H1 (cell line): ENCODE results near the gene TMEM154. TPM values are rescaled to one million over a fixed set of nuclear protein-coding genes. Genes with fewer than 3 reads are reported as not detected.

ENCODE experiments used
- CTCF ChIA-PET: fragments of 300-600 bp; sonication (Branson Sonifier 250); formaldehyde crosslinking; loops from one replicate; lab custom pipeline; 2021; ENCODE audit not compliant: partially characterized antibody; lab: Charles Lee
- POLR2A ChIA-PET: fragments of 300-600 bp; sonication (Branson Sonifier 250); formaldehyde crosslinking; loops from one replicate; lab custom pipeline; 2021; ENCODE audit warnings: inconsistent platforms; ENCODE audit not compliant: partially characterized antibody; lab: Charles Lee
- DNase-seq, 2 experiments: peaks; one replicate each; pipeline versions ENCODE4 v3.0.0 to v3.0.0-alpha.2; 2010 to 2022; ENCODE audit warnings: low spot score in 2 of 2, low read depth in 1 of 2, mixed read lengths in 1 of 2
- FAIRE-seq: peaks from 2 replicates; lab custom pipeline; 2011; peaks lifted over from hg19 to GRCh38; lab: Jason Lieb, UNC
- H2AFZ ChIP-seq: 2 replicates; pipeline ENCODE4 v1.8.1; 2012; ENCODE audit warnings: low read length, inconsistent platforms
- H2AK5ac ChIP-seq: 2 replicates; pipeline ENCODE4 v1.6.1; 2013; ENCODE audit warnings: low read depth, low read length
- H2BK120ac ChIP-seq: replicated peaks from 2 replicates; pipeline ENCODE3; 2013; ENCODE audit warnings: low read depth, low read length, inconsistent platforms
- H2BK12ac ChIP-seq: 2 replicates; pipeline ENCODE4 v1.6.1; 2013; ENCODE audit warnings: low read depth, low read length
- H2BK15ac ChIP-seq: 2 replicates; pipeline ENCODE4 v1.6.1; 2013; ENCODE audit warnings: low read length
- H2BK20ac ChIP-seq: 2 replicates; pipeline ENCODE4 v1.6.1; 2013; ENCODE audit warnings: low read length
- H2BK5ac ChIP-seq: 2 replicates; pipeline ENCODE4 v1.6.1; 2013; ENCODE audit warnings: low read depth, low read length
- H3K14ac ChIP-seq: 2 replicates; pipeline ENCODE4 v1.6.1; 2013; ENCODE audit warnings: inconsistent platforms; ENCODE audit not compliant: insufficient read length
- H3K18ac ChIP-seq: 2 replicates; pipeline ENCODE4 v1.6.1; 2013; ENCODE audit warnings: low read length; ENCODE audit errors: extremely low read depth
- H3K23ac ChIP-seq: 2 replicates; pipeline ENCODE4 v1.6.1; 2013; ENCODE audit warnings: inconsistent platforms; ENCODE audit not compliant: insufficient read length
- H3K23me2 ChIP-seq: 2 replicates; pipeline ENCODE4 v1.6.1; 2013; ENCODE audit warnings: low read depth, low read length
- H3K27ac ChIP-seq: 2 replicates; pipeline ENCODE4 v1.6.1; 2011; ENCODE audit warnings: low read depth, low read length, inconsistent platforms
- H3K27me3 ChIP-seq, 4 experiments: replicated peaks in 1 of 4; 1 replicate in 1 of 4; 2 replicates in 3 of 4; pipeline versions ENCODE4 v1.6.1 to v1.8.1; 2011 to 2013; ENCODE audit warnings: low read length in 3 of 4, mild to moderate bottlenecking in 3 of 4, inconsistent platforms in 2 of 4, mixed read lengths in 2 of 4, moderate library complexity in 1 of 4; ENCODE audit not compliant: control insufficient read depth in 3 of 4, insufficient read depth in 3 of 4; ENCODE audit errors: extremely low read depth in 1 of 4
- H3K36me3 ChIP-seq, 4 experiments: 2 replicates each; pipeline versions ENCODE4 v1.6.1 to v1.8.1; 2011 to 2013; ENCODE audit warnings: mild to moderate bottlenecking in 4 of 4, low read length in 3 of 4, moderate library complexity in 2 of 4, control low read depth in 1 of 4, inconsistent platforms in 1 of 4; ENCODE audit not compliant: insufficient read depth in 4 of 4, control insufficient read depth in 2 of 4
- H3K4ac ChIP-seq: replicated peaks from 2 replicates; pipeline ENCODE3; 2013; ENCODE audit warnings: low read length, low read depth, mixed read lengths, inconsistent platforms; ENCODE audit not compliant: insufficient read length
- H3K4me1 ChIP-seq, 4 experiments: replicated peaks in 1 of 4; 1 replicate in 1 of 4; 2 replicates in 3 of 4; pipeline versions ENCODE4 v1.6.1 to v1.8.1; 2011 to 2013; ENCODE audit warnings: low read length in 3 of 4, inconsistent platforms in 2 of 4, mixed read lengths in 1 of 4; ENCODE audit not compliant: insufficient read depth in 4 of 4, control insufficient read depth in 3 of 4
- H3K4me2 ChIP-seq, 2 experiments: 2 replicates each; pipeline versions ENCODE4 v1.6.1 to v1.8.1; 2011 to 2013; ENCODE audit warnings: low read depth in 2 of 2, low read length in 2 of 2, control low read depth in 1 of 2, inconsistent platforms in 1 of 2, mild to moderate bottlenecking in 1 of 2; ENCODE audit not compliant: insufficient read depth in 1 of 2
- H3K4me3 ChIP-seq, 4 experiments: fragments of 200-600, 300-600 bp in 1 of 4; sonication (generic), shearing (Covaris generic), sonication (Bioruptor Twin) in 1 of 4; 2 replicates each; pipeline versions ENCODE4 v1.5.1 to v1.8.1; 2011 to 2016; ENCODE audit warnings: low read length in 4 of 4, low read depth in 3 of 4, control low read depth in 2 of 4, inconsistent platforms in 2 of 4, mild to moderate bottlenecking in 2 of 4, mixed read lengths in 1 of 4, moderate library complexity in 1 of 4; ENCODE audit not compliant: insufficient read depth in 2 of 4; ENCODE audit errors: extremely low read depth in 1 of 4
- H3K56ac ChIP-seq: replicated peaks from 2 replicates; pipeline ENCODE3; 2013; ENCODE audit warnings: low read depth, mild to moderate bottlenecking, mixed read lengths, low read length, inconsistent platforms; ENCODE audit not compliant: insufficient read length
- H3K79me1 ChIP-seq: 2 replicates; pipeline ENCODE4 v1.6.1; 2013; ENCODE audit warnings: low read depth, low read length, control low read depth
- H3K79me2 ChIP-seq, 2 experiments: 2 replicates each; pipeline versions ENCODE4 v1.6.1 to v1.8.1; 2012 to 2013; ENCODE audit warnings: low read length in 2 of 2, mild to moderate bottlenecking in 2 of 2, inconsistent platforms in 1 of 2; ENCODE audit not compliant: insufficient read depth in 2 of 2, control insufficient read depth in 1 of 2
- H3K9ac ChIP-seq, 4 experiments: replicated peaks in 1 of 4; 1 replicate in 1 of 4; 2 replicates in 3 of 4; pipeline versions ENCODE4 v1.6.1 to v1.8.1; 2011 to 2013; ENCODE audit warnings: low read depth in 3 of 4, low read length in 3 of 4, control low read depth in 2 of 4, mild to moderate bottlenecking in 2 of 4, moderate library complexity in 2 of 4, inconsistent platforms in 1 of 4; ENCODE audit errors: extremely low read depth in 1 of 4
- H3K9me3 ChIP-seq, 2 experiments: 2 replicates each; pipeline versions ENCODE4 v1.6.1 to v1.8.1; 2012 to 2013; ENCODE audit warnings: mild to moderate bottlenecking in 2 of 2, moderate library complexity in 2 of 2, control low read depth in 1 of 2, inconsistent platforms in 1 of 2, low read depth in 1 of 2, low read length in 1 of 2, mixed read lengths in 1 of 2; ENCODE audit not compliant: insufficient read depth in 2 of 2
- H4K20me1 ChIP-seq, 2 experiments: replicated peaks in 1 of 2; 2 replicates each; pipeline versions ENCODE3 to v1.8.1; 2011 to 2013; ENCODE audit warnings: inconsistent platforms in 2 of 2, low read length in 2 of 2, mild to moderate bottlenecking in 1 of 2; ENCODE audit not compliant: insufficient read depth in 2 of 2, control insufficient read depth in 1 of 2
- H4K5ac ChIP-seq: 2 replicates; pipeline ENCODE4 v1.6.1; 2013; ENCODE audit warnings: low read length, low read depth, mixed read lengths, inconsistent platforms; ENCODE audit not compliant: insufficient read length
- H4K8ac ChIP-seq: 2 replicates; pipeline ENCODE4 v1.8.0; 2013; ENCODE audit warnings: mild to moderate bottlenecking, moderate library complexity, low read length, inconsistent platforms; ENCODE audit not compliant: insufficient read depth; ENCODE audit errors: extremely low read depth
- H4K91ac ChIP-seq: replicated peaks from 2 replicates; pipeline ENCODE3; 2013; ENCODE audit warnings: low read length, mixed read lengths, inconsistent platforms; ENCODE audit not compliant: insufficient read length
- ATF3 ChIP-seq: IDR thresholded peaks from 2 replicates; pipeline ENCODE4 v1.6.1; 2011; ENCODE audit warnings: low read depth, mild to moderate bottlenecking, low read length; ENCODE audit not compliant: insufficient read depth
- BACH1 ChIP-seq: IDR thresholded peaks from 2 replicates; pipeline ENCODE4 v1.6.1; 2012; ENCODE audit warnings: low read length, improper control_type of control experiment
- BCL11A ChIP-seq, 2 experiments: IDR thresholded peaks; one replicate each; pipeline ENCODE4 v1.6.1; 2011; ENCODE audit warnings: low read depth in 2 of 2, low read length in 2 of 2, mild to moderate bottlenecking in 2 of 2
- CBX8 ChIP-seq: fragments of 300-800, 300-1000 bp; sonication (generic); IDR thresholded peaks from 2 replicates; pipeline ENCODE4 v1.7.1; 2016; ENCODE audit warnings: low read depth, low read length, borderline replicate concordance
- CEBPB ChIP-seq: IDR thresholded peaks from 2 replicates; pipeline ENCODE4 v1.6.1; 2012; ENCODE audit warnings: low read depth, low read length
- EGR1 ChIP-seq: IDR thresholded peaks from 2 replicates; pipeline ENCODE4 v1.6.1; 2011; ENCODE audit warnings: low read depth, low read length, borderline replicate concordance
- FOSL1 ChIP-seq: IDR thresholded peaks from 2 replicates; pipeline ENCODE4 v1.6.1; 2011; ENCODE audit warnings: mild to moderate bottlenecking, low read depth, low read length, moderate library complexity; ENCODE audit not compliant: insufficient read depth
- GABPA ChIP-seq: IDR thresholded peaks from 2 replicates; pipeline ENCODE4 v1.6.1; 2011; ENCODE audit warnings: mild to moderate bottlenecking, low read length, moderate library complexity, borderline replicate concordance; ENCODE audit not compliant: insufficient read depth
- MAX ChIP-seq: IDR thresholded peaks from 2 replicates; pipeline ENCODE4 v1.6.1; 2012; ENCODE audit warnings: inconsistent platforms
- RFX5 ChIP-seq: IDR thresholded peaks from 2 replicates; pipeline ENCODE4 v1.6.1; 2011; ENCODE audit warnings: low read depth, low read length, improper control_type of control experiment, borderline replicate concordance
- USF2 ChIP-seq: IDR thresholded peaks from 2 replicates; pipeline ENCODE4 v1.6.1; 2011; ENCODE audit warnings: low read length, improper control_type of control experiment
- WGBS, 2 experiments: shearing (Covaris generic) in 1 of 2; methylation state at CpG; one replicate each; pipeline versions ENCODE4 v1.1.6 to v1.1.7; 2013 to 2015; ENCODE audit warnings: low lambda C conversion rate in 2 of 2, mixed read lengths in 2 of 2, inconsistent platforms in 1 of 2, low coverage in 1 of 2, missing lambda C conversion rate in 1 of 2; ENCODE audit not compliant: insufficient replicate concordance in 2 of 2, insufficient coverage in 1 of 2, insufficient read length in 1 of 2; ENCODE audit errors: extremely low coverage in 1 of 2, missing lambda C conversion rate in 1 of 2; 5-methylcytosine and 5-hydroxymethylcytosine counted together
- polyA plus RNA-seq, 7 experiments: library from polyadenylated mRNA; depleted of rRNA in 3 of 7; stranded (reverse) in 5 of 7; unstranded in 2 of 7; fragments of >200 nt in 5 of 7; fragments of 200-250 nt in 2 of 7; gene quantifications; 1 replicate in 5 of 7; 2 replicates in 1 of 7; 4 replicates in 1 of 7; pipeline versions ENCODE4 v1.2.1 to v1.2.3, GENCODE V29; 2011 to 2013; ENCODE audit warnings: missing spikeins in 2 of 7, mixed read lengths in 2 of 7
- total RNA-seq: library from RNA; stranded (reverse); fragmentation: NEBNext Ultra II Directional; extraction: Animal tissue kit (Norgen Biotek cat#: 25700); gene quantifications from 2 replicates; pipeline ENCODE4 v1.2.1, GENCODE V29; 2021

The TMEM154 gene
- total and polyA plus RNA-seq, 2 of the 8 experiments (the other 6 are each of a cell fraction or from before 2014, with no cell fraction given): 0.33 to 1.2 TPM

DNA sequence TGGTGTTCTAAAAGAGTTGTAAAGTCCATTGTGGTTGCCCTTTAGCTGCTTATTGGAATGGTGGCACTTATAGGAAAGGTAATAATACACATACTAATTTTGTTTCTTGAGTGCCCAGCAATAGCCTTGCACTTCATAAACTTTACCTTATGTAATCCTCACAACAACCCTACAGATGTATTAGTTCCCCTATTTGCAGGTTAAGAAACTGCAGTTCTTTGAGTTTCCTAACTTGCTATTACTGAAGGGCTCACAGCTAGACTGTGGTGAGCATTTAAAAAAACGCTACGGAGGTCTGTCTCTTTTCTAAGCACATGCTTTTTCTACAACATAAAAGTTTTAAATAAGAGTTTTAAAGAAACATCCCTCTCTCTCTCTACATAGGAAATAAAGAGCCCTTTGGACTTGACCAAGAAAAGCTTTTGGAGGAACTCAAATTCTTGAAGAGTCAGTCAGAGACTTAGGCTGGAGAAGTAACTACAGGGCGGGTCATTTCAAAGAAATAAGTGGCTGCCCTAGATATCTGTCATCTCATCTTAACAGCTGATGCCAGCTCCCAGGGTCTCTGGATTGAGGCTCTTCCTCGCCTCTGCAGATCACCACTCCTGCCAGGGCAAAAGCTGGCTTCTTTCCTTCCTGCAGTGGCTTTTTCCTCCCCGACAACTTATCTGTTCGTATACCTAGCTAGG lies 101.9 kb downstream of the TMEM154 start:
- WGBS, 2 experiments: 82% methylated on average over 6 of the region's 6 CpGs; no CpG with 5 or more reads in 1 of the 2 experiments
- Histone ChIP-seq H2BK15ac (no peak overlapping the region), H3K18ac (no peak overlapping the region), H3K23ac (no peak overlapping the region), H3K27ac (no peak overlapping the region), H3K79me2 (no peaks in the 10 kb centered on the region), H2AFZ (0 out of 2 replicates have a peak overlapping the region, but pooled peaks have one; percentile 26), H4K91ac (no peak overlapping the region), H4K5ac (no peak overlapping the region), H3K36me3 (no peaks in the 10 kb centered on the region), H3K79me1 (no peaks in the 10 kb centered on the region), H3K9ac (no peak overlapping the region), H3K4me3 (no peak overlapping the region), H3K56ac (no peak overlapping the region), H3K9me3 (no peaks in the 10 kb centered on the region), H3K4me2 (no peak overlapping the region), H3K4me1 (no peaks in the 10 kb centered on the region), H2AK5ac (no peak overlapping the region), H3K4ac (no peak overlapping the region), H4K20me1 (no peaks in the 10 kb centered on the region), H3K23me2 (no peaks in the 10 kb centered on the region), H2BK20ac (no peak overlapping the region), H3K14ac (no peak overlapping the region), H2BK120ac (no peak overlapping the region), H4K8ac (no peak overlapping the region), H3K27me3 (no peaks in the 10 kb centered on the region), H2BK12ac (no peak overlapping the region), H2BK5ac (no peak overlapping the region)
- DNase-seq (no peak), FAIRE-seq (no peak)
- CTCF ChIA-PET: interaction anchor here (0.7 to 4.3 kb wide), 16 partner anchors 10 to 201 kb away, joined by 3 to 23 read pairs (median 5); partner anchors contain the start of gene TIGD4
- POLR2A ChIA-PET: no interaction called here
- TF ChIP-seq MAX (no peak), BCL11A (IDR thresholded peaks at IDR 0.05; ENCODE audit: low read depth in 2 of 2, low read length in 2 of 2) (no peak), GABPA (no peak), CEBPB (no peak), RFX5 (no peak), CBX8 (no peak), ATF3 (no peak), USF2 (no peak), EGR1 (no peak), FOSL1 (no peak), BACH1 (no peak)
